ENCODE results near the gene GP5.

GRCh38 chr3:194351080-194351672 lies 47.9 kb downstream of the GP5 start, which contains the start of gene CPN2:
- TF ChIP-seq EZH2phosphoT487 (IDR thresholded peaks at IDR 0.05; ENCODE audit: insufficient read depth, low read depth) = no peak
- no peak for TF ChIP-seq EZH2 (IDR thresholded peaks at IDR 0.05; ENCODE audit: insufficient read depth, poor library complexity, severe bottlenecking)

Data from GM23248 (cell line).